ENCODE data around the gene MYBPHL.

Gene MYBPHL

DNA sequence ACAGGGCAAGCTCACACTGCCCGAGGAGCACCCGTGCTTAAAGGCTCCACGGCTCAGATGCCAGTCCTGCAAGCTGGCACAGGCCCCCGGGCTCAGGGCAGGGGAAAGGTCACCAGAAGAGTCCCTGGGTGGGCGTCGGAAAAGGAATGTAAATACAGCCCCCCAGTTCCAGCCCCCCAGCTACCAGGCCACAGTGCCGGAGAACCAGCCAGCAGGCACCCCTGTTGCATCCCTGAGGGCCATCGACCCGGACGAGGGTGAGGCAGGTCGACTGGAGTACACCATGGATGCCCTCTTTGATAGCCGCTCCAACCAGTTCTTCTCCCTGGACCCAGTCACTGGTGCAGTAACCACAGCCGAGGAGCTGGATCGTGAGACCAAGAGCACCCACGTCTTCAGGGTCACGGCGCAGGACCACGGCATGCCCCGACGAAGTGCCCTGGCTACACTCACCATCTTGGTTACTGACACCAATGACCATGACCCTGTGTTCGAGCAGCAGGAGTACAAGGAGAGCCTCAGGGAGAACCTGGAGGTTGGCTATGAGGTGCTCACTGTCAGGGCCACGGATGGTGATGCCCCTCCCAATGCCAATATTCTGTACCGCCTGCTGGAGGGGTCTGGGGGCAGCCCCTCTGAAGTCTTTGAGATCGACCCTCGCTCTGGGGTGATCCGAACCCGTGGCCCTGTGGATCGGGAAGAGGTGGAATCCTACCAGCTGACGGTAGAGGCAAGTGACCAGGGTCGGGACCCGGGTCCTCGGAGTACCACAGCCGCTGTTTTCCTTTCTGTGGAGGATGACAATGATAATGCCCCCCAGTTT is 56.1 kb downstream of the MYBPHL start:
- DNase-seq = no peak

DNA sequence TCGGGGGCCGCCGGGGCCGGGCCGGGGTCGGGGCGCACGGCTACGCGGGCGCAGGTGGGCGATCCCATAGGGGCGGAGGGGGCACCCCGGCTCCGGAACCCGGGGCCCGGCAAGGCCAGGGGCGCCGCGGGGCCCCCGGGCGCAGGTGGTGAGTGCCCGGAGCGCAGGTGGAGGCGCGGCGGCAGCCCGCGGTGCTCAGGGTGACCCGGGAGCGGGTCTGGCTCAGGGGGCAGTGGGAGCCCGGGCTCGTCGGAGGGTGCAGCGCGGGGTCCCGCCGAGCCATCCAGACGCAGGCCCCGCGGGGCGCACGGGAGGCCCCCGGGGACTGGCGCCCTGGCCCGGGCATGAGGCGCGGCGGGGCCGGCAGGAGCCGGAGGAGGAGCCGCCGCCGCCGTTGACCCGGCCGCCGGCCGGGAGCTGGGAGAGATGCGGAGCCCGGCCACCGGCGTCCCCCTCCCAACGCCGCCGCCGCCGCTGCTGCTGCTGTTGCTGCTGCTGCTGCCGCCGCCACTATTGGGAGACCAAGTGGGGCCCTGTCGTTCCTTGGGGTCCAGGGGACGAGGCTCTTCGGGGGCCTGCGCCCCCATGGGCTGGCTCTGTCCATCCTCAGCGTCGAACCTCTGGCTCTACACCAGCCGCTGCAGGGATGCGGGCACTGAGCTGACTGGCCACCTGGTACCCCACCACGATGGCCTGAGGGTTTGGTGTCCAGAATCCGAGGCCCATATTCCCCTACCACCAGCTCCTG is 57.0 kb downstream of the MYBPHL start:
- DNase-seq = no peak

DNA sequence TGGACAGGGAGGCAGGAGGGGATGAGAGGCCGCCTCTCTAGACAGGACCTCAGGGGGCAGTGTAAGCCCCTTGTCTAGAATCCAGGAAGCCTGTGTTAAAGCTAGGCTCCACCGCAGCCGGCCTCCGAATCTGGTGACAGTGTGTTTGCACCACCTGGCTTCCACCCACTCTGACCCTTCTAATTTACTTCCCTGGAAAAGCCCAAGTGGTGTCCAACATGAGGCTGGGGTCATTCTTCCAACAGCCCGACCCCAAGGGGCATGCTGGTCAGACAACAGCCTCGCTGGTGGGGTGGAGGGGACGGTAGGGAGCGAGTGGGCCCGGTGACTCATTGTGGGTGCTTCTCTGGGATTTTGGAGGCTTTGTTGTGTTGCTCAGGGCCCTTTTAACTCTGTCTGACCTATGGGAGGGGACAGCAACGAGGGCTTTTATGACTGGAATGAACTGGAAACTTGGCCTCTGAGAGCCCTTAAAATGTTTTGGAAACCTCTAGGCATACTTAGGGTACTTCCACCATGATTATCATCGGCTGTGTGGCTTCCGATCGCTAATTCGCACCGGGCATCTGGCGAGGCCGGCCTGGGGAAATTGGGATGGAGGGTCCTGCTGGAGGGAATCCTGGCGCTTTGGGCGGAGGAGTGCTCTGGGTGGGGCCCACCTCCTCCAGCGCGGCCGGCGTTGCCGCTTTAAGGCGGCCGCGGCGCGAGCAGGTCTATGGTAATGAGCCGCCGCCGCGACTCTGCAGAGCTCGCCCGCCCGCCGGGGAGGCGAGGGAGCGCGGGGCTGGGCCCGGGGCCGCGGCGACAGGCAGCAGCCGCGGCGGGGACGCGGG is 57.8 kb downstream of the MYBPHL start, which contains the start of gene CELSR2:
TSS of gene CELSR2 (plus strand) at position 743 of the 833 bp plus-strand sequence. CDS start 541 bp downstream, outside the sequence.
- peak in 4 of 5 donors; percentile 36 to 69 (median 56) for DNase-seq

DNA sequence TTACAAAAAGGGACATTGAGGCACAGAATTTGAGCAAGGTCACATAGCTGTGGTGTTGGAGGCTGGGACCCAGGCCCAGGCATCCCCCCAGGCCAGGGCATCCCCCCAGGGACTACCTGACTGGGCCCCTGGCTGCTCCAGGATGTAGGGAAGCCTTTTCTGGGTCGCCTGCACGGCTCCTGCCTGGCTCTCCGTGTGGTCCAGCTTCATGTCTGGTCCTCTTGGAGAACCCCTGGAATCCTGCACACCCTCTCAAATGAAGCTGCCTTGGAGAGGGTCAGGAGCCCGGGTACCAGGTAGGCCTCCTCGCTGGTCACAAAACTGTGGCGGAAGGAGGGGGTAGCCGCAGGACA is 58.4 kb downstream of the MYBPHL start:
- DNase-seq = no peak

DNA sequence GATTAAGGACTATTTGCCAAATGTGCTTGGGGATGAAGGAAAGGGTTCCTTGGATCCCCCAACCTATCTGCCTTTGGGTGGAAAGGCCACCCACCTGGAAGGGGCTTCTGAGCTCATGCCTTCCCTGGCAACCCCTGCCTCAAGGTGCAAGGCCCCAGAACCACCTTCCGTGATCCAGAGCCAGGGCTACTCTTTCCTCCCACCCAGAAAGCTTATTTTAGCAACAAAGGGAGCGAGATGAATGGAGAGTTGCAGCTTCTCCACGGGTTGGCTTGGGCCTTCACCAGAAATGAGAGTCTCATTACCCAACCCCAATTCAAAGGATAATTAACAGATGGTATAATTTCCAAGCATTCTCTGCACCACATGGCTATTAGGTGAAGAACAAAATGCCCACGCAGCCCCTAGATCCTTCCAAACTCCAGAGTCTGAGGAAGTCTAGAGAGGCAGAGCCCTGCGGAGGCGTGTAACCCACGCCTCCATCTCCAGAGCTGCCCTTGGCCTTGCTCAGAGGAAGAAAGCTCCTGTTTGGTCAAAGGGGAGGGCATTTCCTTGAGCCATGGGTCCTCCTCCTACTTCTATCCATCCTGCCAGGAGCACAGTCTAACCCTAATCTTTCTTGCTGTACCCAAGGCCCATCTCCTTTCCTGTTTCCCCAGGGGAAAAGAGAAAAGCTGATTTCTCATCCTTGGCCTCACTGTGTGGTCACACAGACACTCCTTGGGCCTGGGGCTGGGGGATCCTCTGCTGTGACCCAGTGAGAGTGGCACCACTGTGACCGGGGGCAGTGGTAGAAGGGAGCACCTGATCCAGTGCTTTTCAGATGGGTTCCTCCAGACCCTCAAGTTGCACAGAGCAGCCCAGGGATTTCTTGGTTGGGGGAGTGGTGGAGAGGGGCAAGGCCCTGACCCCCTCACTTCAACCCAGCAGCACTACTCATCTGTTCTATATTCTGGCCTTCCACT is 59.1 kb downstream of the MYBPHL start:
- no peak for DNase-seq

DNA sequence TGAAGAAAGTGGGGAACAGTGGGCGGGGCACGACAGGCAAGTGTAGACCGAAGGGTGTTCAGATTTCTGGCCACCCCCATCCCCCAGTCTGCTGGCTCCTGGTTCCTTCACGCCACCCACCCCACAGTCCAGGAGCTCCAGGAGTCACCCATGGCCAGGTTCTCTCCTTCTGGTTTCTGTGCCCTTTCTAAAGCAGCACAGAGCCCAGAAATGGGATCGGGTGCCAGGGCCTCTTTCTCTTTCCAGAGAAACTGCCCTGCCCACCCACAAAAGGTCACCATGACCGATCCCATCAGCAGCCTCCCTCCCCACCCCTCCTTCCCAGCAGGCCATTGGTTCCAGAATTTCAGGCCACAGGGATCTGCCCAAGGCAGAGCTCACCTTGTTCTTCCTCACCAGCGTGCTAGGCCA is 60.7 kb downstream of the MYBPHL start:
- DNase-seq = no peak

DNA sequence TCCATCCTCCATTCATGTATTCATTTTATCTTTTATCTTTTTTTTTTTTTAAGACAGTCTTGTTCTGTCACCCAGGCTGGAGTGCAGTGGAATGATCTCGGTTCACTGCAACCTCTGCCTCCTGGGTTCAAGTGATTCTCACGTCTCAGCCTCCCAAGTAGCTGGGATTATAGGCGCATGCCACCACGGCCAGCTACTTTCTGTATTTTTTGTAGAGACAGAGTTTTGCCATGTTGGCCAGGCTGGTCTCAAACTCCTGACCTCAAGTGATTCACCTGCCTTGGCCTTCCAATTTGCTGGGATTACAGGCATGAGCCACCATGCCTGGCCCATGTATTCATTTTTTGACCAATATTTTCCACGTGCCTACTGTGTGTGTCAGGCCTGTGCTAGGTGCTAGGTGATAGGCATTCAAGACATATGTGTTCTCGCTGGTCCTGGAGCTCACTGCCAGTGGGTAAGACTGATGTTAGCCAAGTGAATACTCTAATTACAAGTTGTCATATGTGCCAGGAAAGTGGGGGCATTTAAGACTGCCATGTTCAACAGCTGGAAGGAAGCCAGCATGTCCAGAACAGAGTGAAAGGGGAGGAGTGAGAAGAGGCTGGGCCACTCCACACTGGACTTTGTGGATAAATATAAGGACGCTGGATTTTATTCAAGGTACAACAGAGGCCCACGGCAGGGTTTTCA is 62.8 kb downstream of the MYBPHL start:
- DNase-seq = no peak

DNA sequence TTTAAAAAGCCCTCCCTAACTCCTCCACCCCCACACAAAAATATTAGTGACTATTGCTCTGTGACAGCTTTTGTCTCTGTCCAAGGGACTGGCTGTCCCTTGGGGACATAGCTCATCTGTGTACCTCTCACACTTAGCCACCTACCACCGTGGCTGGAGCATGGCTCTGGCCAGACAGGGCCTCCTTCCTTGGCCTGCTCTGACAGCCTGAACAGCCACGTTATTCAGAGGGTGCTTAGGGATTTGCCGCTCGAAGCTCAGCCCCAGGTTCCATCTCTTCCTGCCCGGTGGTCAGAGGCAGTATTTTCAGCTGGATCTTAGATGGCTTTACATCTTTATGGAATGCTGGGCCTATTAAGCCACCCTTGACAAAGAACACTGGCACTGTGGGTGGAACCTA is 63.6 kb downstream of the MYBPHL start:
- no peak for DNase-seq

DNA sequence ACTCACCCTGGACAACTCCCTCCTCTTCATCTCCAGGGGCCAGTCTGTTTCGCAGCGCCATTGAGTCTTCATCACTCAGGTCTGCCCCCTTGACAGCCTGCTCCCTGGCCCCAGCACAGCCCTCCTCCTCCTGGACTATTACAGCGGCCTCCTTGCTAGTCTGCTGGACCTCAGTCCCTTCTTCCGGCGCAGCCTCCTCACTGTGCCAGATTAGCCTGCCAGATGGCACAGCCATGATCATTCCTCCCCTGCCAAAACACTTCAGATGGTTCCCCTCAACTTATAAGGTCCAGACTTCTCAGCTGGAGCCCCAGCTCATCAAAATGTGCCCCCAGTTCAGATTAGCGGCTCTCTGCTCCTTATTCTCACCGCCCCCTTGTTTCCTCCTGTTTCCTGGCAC is 64.4 kb downstream of the MYBPHL start:
- no peak for DNase-seq
